GM19239 (cell line): Measurements from ENCODE around the gene ILDR2.
A peak's percentile ranks its signal among the peaks of the same experiment; 100 is the strongest.
"Not testable (repeated sequence)": the region's sequence is repeated elsewhere in the genome, so short reads cannot be mapped to it uniquely, and the experiment has no call there.

ENCODE experiments used
- DNase-seq: peaks from one replicate; pipeline ENCODE4 v3.0.0; 2011; ENCODE audit warnings: low spot score; ENCODE audit not compliant: insufficient read length
- FAIRE-seq: peaks from 2 replicates; lab custom pipeline; 2011; peaks lifted over from hg19 to GRCh38; lab: Jason Lieb, UNC

Gene ILDR2

DNA sequence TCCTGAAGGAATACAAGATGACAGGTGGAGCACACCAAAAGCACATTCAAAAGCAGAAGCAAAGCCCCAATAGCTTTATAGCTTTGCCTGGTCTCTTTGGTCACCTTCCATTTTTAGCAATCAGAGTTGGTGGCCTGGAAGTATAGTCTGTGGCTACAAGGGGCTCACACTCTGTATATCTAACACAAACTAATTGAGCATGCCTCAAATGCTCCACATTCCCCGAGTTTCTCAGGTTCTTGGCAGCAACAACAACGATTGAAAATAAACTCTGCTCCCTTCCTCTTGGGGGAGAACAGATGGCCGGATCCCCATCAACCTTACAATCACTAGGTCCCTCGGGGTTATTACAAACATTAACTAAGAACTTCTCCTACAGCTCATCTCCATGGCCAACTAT lies 74.4 kb downstream of the ILDR2 start:
- DNase-seq (no peak), FAIRE-seq (no peak)

DNA sequence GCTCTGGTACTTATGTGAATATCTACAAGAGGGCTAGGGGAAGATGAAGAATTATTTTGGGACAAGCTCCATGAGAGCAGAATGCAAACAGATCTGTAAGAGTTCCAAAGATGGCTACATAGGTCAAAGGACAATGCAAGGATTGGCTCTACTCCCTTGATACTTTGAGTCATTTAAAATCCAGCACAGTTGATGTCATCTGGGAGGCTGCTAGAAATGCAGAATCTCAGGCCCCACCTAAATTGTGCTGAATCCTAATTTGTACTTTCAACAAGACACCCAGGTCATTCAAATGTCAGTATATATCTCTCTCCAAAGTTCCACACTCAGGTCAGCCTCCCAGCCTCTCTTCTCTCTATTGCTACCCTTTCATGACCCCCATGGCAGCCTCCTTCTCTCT lies 75.6 kb downstream of the ILDR2 start:
- FAIRE-seq (no peak), DNase-seq (no peak)

DNA sequence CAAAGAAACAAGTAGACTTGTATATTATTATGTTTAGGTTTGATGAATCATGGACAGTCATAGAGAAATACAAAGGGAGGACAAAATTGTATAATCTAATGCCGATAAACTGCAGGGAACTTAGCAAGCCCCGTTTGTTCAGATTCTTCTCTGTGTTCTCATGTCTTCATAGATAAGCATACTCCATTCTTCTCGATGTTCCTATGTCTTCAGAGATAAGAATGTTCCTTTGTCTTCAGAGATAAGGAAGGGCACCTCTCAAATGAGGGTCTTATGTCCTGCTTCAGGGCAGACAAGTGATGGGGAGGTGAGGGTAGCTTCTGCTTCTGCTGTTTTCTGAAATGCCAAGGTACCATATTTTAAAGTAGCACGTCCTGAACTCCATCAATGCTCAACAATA lies 79.6 kb downstream of the ILDR2 start:
- no peak for FAIRE-seq

DNA sequence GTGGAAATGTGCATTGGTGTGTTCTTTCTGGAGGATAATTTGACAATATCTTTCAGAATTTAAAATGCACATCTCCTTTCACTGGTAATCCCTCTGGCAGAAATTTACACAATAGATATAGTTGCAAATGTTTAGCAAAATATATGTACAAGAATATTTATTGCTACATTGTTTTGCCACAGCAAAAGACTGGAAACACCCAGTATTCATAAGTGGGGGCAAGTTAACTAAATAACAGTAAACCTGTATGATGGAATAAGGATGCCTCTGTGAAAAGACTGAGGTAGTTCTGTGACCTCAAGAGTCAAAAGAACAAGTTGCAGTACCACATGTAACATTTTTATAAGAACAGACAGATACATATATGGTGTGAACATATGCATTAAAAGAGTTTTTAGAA lies 85.6 kb downstream of the ILDR2 start:
- DNase-seq: no peak
- FAIRE-seq: no peak

More for the DNA sequence above, 79.6 kb downstream of the ILDR2 start:
- DNase-seq: no peak

DNA sequence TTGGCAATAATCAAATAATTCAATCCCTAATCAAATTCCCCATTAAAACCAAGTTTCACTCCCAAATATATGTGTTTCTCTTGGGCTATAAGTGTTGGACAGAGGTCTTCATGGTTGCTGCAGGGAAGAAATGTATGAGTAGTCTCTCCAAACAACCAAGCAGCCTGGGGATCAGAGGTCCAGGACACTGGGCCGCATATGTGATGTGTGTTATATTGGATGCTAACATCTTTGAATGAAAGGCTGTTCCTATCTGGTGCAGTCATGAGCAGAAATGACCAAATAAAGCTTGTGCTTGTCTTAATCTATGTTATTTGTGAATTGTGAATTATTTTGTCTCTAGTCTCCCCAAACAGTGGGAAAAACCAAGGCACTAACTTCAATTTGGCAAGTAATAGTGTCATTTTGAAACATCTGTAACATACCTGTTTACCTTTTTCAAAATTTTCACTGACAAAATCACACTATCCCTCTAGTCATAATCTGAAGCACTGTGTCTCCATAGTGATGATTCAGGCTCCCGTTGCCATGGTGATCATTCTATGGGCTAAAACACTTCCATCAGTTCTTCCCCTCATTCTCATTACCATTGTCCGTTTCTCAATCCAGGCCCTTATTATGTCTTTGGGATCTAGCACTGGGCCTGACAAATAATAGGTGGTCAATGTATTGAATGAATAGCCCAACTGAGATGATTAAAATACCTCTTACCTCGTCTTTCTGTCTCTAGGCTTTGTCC lies 86.8 kb downstream of the ILDR2 start:
- no peak for FAIRE-seq
- DNase-seq: no peak

DNA sequence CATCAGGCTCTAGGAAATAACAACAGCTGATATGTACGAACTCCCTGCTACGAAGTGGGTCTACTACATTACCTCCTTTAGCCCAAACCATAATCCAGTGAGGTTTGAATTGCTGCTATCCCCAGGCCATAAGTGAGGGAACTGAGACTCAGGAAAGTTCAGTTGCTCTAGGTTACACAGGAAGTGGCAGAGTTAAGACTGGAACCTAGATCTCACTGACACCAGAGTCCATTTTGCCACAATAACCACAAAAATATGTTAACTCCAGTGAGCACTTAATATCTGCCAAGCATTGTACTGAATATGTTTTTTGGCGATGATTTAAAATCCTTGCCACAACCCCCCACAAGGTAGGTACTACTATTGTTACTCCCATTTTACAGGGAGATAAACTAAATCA lies 90.4 kb downstream of the ILDR2 start:
- FAIRE-seq (no peak), DNase-seq (no peak)

DNA sequence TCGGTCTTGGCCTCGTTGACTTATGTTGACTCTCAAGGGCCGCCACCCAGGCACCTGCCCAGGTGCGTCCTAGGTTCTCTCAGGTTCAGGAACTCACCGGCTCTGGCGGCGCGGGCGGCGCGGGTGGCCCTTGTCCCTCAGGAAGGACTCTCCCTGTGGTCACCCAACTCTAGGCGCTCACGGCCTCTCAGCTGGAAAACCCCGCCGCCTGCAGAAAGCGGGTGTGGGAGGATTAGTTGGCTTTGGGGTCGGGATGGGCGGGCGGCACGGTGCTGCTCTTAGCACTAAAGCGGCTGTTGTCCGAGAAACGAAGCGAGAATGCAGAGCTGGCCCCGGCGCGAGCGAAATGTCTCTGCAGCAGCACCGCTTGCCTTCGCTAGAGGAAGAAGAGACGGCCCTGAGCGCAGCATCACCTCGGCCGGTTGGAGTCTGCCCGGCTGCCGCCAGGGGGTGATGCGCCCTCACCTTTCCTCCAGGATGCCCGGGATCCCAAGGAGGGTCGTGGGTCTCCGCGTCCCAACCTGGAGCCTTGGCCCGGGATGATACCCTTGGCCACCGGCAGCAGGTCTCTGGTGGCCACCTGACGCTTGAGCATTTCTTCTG lies 91.2 kb downstream of the ILDR2 start:
- FAIRE-seq: no peak
- peak; percentile 13 for DNase-seq

DNA sequence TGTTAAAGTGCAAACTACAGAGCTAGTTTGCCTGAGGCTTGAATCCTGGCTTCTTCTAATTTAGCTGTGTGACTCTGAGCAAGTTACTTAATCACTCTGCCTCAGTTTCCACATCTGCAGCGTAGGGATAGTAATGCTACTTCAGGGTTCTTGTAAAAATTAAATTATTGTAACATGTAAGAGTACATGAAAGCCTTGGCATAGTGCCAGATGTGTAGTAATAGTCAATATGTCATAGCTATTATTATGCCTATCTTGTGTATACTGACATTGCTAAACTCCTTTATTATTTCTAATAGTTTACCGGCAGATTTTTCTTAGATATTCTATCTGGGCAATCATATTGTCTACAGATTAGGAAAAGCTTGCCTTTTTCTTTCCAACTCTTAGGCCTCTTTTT lies 92.4 kb downstream of the ILDR2 start:
- FAIRE-seq: no peak

DNA sequence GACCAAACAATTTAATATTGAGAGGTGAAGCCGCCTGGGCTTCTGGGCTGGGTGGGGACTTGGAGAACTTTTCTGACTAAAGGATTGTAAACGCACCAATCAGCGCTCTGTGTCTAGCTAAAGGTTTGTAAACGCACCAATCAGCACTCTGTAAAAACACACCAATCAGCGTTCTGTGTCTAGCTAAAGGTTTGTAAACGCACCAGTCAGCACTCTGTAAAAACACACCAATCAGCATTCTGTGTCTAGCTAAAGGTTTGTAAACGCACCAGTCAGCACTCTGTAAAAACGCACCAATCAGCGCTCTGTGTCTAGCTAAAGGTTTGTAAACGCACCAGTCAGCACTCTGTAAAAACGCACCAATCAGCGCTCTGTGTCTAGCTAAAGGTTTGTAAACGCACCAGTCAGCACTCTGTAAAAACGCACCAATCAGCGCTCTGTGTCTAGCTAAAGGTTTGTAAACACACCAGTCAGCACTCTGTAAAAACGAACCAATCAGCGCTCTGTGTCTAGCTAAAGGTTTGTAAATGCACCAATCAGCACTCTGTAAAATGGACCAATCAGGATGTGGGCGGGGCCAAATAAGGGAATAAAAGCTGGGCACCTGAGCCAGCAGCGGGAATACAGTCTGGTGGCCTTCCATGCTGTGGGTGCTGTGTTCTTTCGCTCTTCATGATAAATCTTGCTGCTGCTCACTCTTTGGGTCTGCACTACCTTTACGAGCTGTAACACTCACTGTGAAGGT lies 97.0 kb downstream of the ILDR2 start:
- DNase-seq, FAIRE-seq: not testable (repeated sequence)

More for the DNA sequence above, 92.4 kb downstream of the ILDR2 start:
- DNase-seq: no peak

DNA sequence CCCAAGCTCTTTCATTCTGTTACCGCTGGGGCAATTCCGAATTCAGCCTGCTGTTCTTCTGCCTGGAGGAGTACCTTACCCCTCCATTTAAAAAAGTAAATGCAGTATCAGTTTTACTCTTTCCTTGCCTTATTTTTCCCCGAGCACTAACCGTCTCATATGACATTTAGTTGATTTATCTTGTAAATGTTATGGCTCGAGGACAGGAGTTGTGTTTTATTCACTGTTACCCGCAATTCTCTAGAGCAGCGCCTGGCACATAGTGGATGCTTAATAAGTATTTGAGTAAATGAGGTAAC lies 98.9 kb downstream of the ILDR2 start:
- no peak for FAIRE-seq
- DNase-seq: no peak

DNA sequence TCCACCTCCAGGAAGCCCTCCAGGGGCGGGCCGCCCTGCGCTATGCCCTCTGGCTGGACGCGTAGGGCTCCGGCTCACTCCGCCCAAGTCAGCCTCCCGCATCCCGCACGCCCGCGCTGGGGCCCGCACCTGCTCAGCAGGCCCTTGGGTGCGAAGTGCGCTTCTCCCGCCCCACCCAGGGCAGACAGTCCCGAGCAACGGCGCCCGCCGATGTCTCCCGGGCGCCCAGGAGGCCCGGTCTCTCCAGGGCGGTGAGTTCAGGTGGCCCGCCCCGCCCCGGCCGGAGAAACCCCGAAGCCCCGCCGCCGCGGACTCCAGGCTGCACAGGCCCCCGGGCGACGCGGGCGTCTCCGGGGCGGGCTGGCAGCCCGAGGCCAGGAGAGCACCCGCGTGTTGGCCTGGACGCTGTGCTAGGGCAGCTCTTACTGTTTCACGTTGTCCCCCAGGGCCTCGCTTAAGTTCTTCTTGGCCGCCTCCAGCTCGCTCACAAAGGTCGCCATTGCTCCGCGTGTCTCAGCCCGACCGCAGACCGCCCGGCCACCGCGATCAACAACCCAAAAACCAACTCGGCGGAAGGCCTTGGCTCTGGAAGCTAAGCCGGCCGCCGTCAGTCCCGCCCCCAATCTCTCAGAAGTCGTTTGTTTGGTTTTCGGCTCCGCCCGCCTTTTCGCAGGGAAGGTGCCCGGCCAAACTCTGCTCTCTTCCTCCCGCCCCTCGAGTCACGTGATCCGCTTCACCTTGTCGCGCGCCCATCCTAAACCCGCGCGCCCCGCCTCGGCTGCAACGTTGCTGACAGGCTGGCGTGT lies 99.4 kb downstream of the ILDR2 start, which contains the start of gene TADA1:
TSS of gene TADA1 (minus strand) at position 531 of the 806 bp plus-strand sequence. CDS start at position 500, 31 bp downstream.
- FAIRE-seq (peak; percentile 96), DNase-seq (peak; percentile 83)

DNA sequence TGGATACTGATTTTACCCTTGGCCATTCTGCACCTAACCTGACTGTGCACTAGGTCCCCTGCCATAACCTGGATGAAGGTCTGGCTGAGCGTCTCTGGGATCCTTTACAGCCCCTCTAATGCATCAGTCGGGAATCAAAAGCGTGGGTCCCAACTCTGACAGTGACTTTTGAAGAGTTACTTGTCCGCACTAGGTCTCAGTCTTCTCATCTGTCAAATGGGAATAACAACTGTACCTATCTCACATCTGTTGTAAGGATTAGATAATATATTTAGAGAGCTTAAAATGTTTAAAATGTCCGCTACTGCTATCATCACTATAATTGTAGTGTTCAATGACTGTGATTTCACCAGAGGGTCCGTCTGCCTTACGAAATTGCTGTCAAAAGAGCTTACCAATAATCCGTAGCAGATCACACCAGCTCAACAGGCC lies 100.0 kb downstream of the ILDR2 start:
- DNase-seq: no peak
- FAIRE-seq: no peak

DNA sequence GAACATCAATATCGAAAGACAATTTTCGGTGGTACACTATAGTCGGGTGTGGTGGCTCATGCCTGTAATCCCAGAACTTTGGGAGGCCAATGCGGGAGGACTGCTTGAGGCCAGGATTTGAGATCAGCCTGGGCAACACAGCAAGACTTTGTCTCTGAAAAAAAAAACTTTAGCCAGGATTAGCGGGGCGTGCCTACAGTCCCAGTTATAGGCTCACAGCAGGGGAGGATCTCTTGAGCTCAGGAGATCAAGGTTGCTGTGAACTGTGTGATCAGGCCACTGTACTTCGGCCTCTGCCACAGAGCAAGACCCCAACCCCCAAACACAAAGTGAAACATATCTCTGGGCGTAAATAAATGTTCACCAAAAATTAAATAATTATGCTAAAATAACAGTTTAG lies 100.9 kb downstream of the ILDR2 start:
- no peak for DNase-seq
- no peak for FAIRE-seq

DNA sequence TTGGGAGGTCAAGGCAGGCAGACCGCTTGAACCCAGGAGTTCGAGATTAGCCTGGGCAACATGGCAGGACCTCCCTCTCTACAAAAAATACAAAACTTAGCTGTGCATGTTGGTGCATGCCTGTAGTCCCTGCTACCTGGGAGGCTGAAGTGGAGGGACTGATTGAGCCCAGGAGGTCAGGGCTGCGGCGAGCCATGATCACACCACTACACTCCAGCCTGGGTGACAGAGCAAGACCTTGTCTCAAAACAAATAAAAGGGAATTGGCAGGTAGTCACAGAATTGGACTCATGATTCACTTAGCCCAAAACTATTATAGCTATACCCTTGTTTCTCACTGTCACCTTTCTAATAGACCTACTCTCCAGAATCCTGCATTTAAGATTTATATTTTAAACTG lies 104.8 kb downstream of the ILDR2 start:
- no peak for DNase-seq
- FAIRE-seq: no peak

DNA sequence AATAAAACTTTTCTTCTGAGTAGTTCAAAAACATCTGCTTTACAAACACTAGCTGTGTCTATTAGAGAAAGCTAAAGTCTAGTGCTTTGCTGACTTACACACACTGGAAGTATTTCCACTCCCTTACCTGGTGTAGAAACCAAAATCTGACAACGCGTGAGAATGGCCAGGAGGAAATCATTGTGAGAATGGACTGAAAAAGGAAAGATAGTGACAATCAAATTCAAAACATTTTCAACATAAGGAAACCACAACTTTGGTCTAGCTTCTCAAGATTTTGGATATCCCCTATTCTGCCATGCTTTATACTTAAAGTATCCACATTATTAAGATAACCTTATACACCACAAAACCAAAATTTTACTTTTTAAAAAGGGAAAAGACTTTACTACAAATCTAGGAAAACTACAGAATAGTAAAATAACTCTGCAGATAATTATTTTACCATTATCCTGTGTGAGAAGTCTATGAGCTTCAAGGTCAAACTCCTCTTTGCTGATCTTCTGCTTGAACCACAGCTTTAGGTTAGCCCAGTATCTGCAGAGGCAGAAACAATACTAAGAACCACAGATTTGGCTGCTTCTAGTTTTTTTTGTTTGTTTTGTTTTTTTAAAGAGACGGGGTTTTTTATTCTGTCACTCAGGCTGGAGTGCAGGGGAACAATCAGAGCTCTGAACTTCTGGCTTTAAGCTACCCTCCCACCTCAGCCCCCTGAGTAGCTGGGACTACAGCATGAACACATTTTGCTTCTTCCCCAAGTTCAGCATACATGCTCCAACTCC lies 105.8 kb downstream of the ILDR2 start:
- no peak for DNase-seq
- no peak for FAIRE-seq

DNA sequence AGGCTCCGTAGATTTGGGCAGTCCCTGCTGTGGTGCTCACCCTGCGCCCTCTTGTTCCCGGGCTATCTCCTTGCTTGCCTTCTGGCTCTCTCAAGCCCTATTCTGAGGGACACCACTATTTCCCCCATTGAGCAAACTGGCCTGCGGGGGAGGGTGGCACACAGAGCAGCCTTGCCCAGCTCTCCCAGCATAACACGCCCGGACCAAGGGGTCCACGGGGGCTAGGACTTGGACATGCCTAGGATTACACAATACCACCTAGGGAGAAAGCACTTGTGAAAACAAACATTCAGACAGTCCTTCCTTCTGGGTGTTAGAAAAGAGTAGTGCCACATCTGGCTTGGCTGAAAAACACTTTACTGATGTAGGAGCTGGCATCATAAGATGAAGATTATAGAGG lies 106.7 kb downstream of the ILDR2 start:
- DNase-seq (no peak), FAIRE-seq (no peak)

DNA sequence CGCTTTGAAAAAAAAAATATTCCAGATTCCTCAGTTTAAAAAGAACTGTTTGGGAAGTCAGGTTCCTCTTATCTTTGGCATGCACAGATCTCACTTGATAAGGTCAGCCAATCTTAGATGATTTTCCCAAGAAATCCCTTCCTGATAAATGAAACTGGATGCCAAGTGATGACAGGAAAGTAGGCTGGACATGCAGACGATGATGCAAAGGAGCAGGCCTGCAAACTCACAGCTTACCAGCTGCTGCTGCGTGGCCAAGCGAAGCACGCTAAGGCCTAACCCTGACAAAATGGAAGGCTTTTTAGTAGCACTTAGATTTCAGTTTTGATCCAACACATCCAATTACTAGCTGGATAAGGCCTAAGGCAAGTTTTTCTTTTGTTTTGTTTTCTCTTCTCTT lies 109.4 kb downstream of the ILDR2 start:
- DNase-seq (no peak), FAIRE-seq (no peak)

DNA sequence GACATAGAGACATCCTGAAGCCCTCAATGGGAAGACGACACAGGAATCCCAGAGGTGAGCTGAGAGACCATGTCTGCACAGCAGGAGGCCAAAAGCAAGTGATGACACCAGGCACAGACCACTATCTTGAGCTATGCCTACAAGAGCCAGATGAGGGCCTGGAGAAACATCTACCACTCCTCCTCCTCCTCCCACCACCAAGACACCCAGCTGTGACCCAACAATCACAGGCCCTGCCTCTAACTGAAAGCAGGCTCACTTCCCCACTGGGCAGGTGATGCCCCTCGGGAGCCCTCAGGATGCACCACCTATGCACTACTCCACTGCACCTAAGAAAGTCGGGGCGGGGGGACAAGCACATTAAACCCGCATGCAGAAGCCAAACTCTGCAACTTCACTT lies 115.7 kb downstream of the ILDR2 start:
- FAIRE-seq: no peak
- DNase-seq: no peak

DNA sequence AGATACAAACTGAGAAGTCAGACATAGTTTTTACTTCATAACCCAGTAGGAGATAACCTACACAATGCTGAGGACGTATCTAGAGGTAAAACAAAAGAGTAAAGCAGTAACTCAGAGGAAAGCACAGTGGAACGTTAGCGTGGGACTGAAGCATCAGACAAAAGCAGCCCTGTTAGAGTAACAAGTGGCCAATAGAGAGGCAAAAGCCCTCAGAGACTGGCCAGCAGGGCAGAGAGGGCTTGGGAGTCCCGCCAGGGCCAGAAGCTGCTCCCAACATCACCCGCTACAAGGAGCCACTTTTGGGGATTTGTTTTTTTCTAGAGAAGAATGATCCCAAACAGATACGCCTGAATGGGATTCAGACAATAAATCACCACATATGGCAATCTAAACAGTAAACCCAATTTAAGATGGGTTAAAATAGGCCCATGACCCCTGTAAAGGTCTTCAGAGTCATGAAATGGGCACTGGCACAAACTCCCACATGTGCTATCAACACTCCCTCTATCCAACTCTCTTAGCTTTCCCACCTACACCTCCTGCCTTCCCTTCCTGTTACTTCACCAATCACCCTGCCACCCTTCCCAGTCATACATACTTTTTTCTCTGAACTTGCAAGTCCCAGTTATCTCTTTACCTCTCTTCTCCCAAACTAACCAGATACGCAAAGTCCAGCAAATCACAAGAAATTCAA lies 116.5 kb downstream of the ILDR2 start:
- no peak for DNase-seq
- no peak for FAIRE-seq
